Measurements from ENCODE around the gene PDZD8. TPM values are rescaled to one million over a fixed set of nuclear protein-coding genes. Genes with fewer than 3 reads are reported as not detected.

Gene PDZD8
- total RNA-seq, 4 donors from 2014 or later, result 32.1 to 43.7 (median 38.0) TPM

- TF ChIP-seq EP300 (IDR thresholded peaks at IDR 0.05) (no peak), POLR2AphosphoS5 (IDR thresholded peaks at IDR 0.05) (no peak), POLR2A (IDR thresholded peaks at IDR 0.05; ENCODE audit: low read depth) (no peak), CTCF (IDR thresholded peaks at IDR 0.05) (no peak)
- no peak overlapping the region for H3K4me3 ChIP-seq
- no peak for DNase-seq (ENCODE audit: extremely low spot score)
- no peaks in the 10 kb centered on the region for H3K4me1 ChIP-seq
- peaks cover 0 to 5% (median 0%) of the 10 kb centered on the region in 4 donors for H3K27me3 ChIP-seq
- no peaks in the 10 kb centered on the region for H3K36me3 ChIP-seq
- 74% methylated on average over 5 of the region's 5 CpGs for WGBS
- intact Hi-C loops (cut with DNase I), result no loop called here
- H3K9me3 ChIP-seq, result peaks cover 0 to 8% (median 7%) of the 10 kb centered on the region in 4 donors
- no peak overlapping the region for H3K27ac ChIP-seq (replicated peaks in 1 of 4)
Measured at GRCh38 chr10:117419921-117420320, 44.7 kb upstream of the PDZD8 start.

- TF ChIP-seq CTCF (IDR thresholded peaks at IDR 0.05) (no peak), POLR2AphosphoS5 (IDR thresholded peaks at IDR 0.05) (no peak), EP300 (IDR thresholded peaks at IDR 0.05) (no peak), POLR2A (IDR thresholded peaks at IDR 0.05; ENCODE audit: low read depth) (no peak)
- no peak overlapping the region for H3K4me3 ChIP-seq
- no peaks in the 10 kb centered on the region for H3K4me1 ChIP-seq
- no peak for DNase-seq (ENCODE audit: extremely low spot score)
- no peaks in the 10 kb centered on the region for H3K36me3 ChIP-seq
- H3K27me3 ChIP-seq, result peaks cover 0 to 5% (median 0%) of the 10 kb centered on the region in 4 donors
- peaks cover 0 to 8% (median 7%) of the 10 kb centered on the region in 4 donors for H3K9me3 ChIP-seq
- H3K27ac ChIP-seq (replicated peaks in 1 of 4), result no peak overlapping the region
- intact Hi-C loops (cut with DNase I), result no loop called here
- WGBS, result 77% methylated on average over 2 of the region's 2 CpGs
Measured at GRCh38 chr10:117419159-117419558, 43.9 kb upstream of the PDZD8 start.

- intact Hi-C loops (cut with DNase I), result no loop called here
Measured at GRCh38 chr10:117418121-117418520, 42.9 kb upstream of the PDZD8 start.

GRCh38 chr10:117417196-117417595 lies 42.0 kb upstream of the PDZD8 start:
- WGBS, result 74% methylated on average over 3 of the region's 3 CpGs
- intact Hi-C loops (cut with DNase I), result no loop called here
- TF ChIP-seq POLR2AphosphoS5 (IDR thresholded peaks at IDR 0.05) (no peak), EP300 (IDR thresholded peaks at IDR 0.05) (no peak), POLR2A (IDR thresholded peaks at IDR 0.05; ENCODE audit: low read depth) (no peak)
- no peaks in the 10 kb centered on the region for H3K36me3 ChIP-seq
- no peak for DNase-seq (ENCODE audit: extremely low spot score)
- H3K27ac ChIP-seq (replicated peaks in 1 of 4), result no peak overlapping the region
- peaks cover 0 to 8% (median 7%) of the 10 kb centered on the region in 4 donors for H3K9me3 ChIP-seq
- peaks cover 0 to 10% (median 0%) of the 10 kb centered on the region in 4 donors for H3K27me3 ChIP-seq
- H3K4me1 ChIP-seq, result no peaks in the 10 kb centered on the region
- no peak overlapping the region for H3K4me3 ChIP-seq

More at GRCh38 chr10:117418121-117418520, 42.9 kb upstream of the PDZD8 start:
- no peak overlapping the region for H3K27ac ChIP-seq (replicated peaks in 1 of 4)
- H3K36me3 ChIP-seq, result no peaks in the 10 kb centered on the region
- H3K27me3 ChIP-seq, result peaks cover 0 to 10% (median 0%) of the 10 kb centered on the region in 4 donors
- H3K4me3 ChIP-seq, result no peak overlapping the region
- no peak for TF ChIP-seq CTCF (IDR thresholded peaks at IDR 0.05)
- no peak for TF ChIP-seq POLR2A (IDR thresholded peaks at IDR 0.05; ENCODE audit: low read depth)
- no peak for TF ChIP-seq POLR2AphosphoS5 (IDR thresholded peaks at IDR 0.05)
- no peak for TF ChIP-seq EP300 (IDR thresholded peaks at IDR 0.05)
- H3K4me1 ChIP-seq, result no peaks in the 10 kb centered on the region
- H3K9me3 ChIP-seq, result peaks cover 0 to 8% (median 7%) of the 10 kb centered on the region in 4 donors
- DNase-seq (ENCODE audit: extremely low spot score), result no peak
- 54% methylated on average over 4 of the region's 4 CpGs for WGBS

- TF ChIP-seq CTCF (IDR thresholded peaks at IDR 0.05) (no peak), EP300 (IDR thresholded peaks at IDR 0.05) (no peak)
- no peaks in the 10 kb centered on the region for H3K4me1 ChIP-seq
- 5% methylated on average over 1 of the region's 1 CpG for WGBS
- H3K36me3 ChIP-seq, result no peaks in the 10 kb centered on the region
- no peaks in the 10 kb centered on the region for H3K9me3 ChIP-seq
- no peak overlapping the region for H3K27ac ChIP-seq (replicated peaks in 1 of 4)
- no peak overlapping the region for H3K4me3 ChIP-seq
- DNase-seq (ENCODE audit: extremely low spot score), result no peak
- intact Hi-C loops (cut with DNase I), result no loop called here
- peaks cover 0 to 23% (median 0%) of the 10 kb centered on the region in 4 donors for H3K27me3 ChIP-seq
Measured at GRCh38 chr10:117413928-117414618, 38.8 kb upstream of the PDZD8 start.
